NCI-H82 (cell line): ENCODE measurements around the gene LRRC75A.
"Not testable (repeated sequence)": the region's sequence is repeated elsewhere in the genome, so short reads cannot be mapped to it uniquely, and the experiment has no call there.

Experiments
- DNase-seq: peaks from one replicate; lab custom pipeline; 2025; lab: John Stamatoyannopoulos, UW

LRRC75A gene

DNA sequence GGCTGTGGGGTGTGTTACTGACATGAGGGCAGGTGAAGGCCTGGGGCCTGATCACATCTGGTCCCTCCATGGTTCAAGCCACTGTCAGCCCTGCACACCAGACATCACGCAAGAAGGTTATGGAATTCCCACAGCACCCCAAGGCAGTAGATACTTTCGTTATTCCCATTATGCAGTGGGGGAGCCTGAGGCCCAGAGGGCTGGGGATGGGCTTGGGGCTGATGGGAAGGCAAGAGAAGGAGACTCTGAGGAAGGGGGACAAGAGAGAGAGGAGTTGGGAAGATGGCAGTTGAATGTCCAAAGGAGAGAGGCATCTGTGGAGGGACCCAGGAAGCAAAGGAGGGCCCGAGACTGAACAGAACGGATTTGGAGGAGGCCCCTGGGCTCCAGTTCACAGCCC is 42.0 kb downstream of the LRRC75A start:
- DNase-seq, result no peak

DNA sequence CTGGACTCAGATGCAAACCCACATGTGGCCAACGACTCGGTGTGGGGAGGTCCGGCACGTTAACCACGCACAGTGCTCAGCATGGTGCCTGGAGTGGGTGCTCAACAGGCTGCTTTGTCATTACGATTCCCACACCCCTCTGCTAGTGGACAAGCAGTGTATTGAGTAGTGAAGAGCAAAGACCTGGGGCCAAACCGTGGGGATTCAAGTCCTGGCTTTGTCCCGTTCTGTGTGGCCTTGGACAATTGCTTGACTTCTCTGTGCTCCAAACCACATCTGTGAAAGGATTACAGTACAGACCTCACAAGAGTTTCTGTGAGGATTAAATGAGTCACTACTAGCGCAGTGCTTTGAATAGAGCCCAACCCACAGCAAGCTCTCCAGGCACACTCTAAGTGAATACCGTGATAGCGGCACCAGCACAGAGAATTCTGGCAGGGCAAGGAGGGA is 42.8 kb downstream of the LRRC75A start:
- DNase-seq, result peak; percentile 44

DNA sequence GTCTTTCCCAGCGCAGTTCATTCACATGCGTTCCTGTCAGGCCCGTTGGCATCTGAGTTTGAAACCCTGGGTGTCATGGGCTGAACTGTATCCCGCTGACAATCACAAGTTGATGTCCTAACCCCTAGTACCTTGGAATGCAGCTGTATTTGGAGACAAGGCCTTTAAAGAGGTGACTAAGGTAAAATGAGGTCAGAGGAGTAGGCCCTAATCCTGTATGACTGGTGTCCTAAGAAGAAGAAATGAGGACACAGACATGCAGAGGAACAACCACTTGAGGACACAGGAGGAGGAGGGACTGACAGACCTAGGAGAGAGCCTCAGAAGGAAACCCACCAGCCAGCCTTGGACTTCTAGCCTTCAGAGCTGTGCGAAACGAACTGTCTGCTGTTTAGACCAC is 43.5 kb downstream of the LRRC75A start:
- peak; percentile 47 for DNase-seq

DNA sequence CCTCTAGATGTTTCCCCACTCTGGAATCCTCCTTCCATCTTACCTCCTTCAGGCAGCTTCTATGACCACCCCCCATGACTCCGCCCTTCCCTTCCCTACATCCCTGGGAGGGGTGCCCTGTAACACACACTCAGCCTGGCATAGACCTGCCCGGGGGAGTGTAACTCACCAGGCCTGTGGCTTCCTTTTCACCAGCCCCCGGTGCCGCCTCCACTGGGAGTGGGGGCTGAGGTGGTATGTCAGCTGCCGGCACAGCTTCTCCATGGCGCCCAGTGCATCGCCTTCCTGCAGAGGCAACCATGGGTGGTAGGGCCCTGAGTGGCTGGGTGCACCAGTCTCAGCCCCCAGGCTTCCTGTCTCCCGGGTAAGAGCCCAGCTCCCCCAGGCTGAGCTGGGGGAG is 44.3 kb downstream of the LRRC75A start:
- DNase-seq, result peak; percentile 61

DNA sequence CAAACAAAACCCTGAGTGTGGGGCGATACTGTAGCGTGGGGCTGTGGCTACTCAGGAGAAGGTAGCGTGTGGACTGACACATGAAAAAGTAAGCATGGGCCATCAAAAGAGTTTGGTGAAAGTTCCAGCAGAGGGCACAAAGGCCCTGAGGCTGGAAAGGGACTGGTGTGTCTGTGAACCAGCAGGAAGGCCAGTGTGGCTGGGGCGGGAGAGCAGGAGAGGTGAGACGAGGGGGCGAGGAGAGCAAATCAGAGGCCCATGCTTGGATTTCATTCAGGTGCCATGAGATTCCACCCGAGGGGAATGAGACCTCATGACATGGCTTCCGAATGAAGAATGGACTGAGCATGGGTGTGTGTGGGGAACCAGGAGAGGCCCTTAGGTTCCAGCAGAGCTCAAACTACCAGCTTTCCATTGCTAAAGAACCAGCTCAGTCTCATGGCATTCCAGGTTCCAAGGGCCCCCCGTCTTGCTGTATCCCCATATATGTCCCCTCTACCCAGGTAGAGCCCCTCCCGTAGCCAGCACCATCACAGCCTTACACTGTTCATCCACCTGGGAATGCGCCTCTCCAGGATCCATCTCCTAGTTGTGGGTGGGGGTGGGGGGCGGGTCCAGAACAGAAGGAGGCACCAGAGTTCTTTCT is 45.5 kb downstream of the LRRC75A start:
- DNase-seq, result peak; percentile 69

DNA sequence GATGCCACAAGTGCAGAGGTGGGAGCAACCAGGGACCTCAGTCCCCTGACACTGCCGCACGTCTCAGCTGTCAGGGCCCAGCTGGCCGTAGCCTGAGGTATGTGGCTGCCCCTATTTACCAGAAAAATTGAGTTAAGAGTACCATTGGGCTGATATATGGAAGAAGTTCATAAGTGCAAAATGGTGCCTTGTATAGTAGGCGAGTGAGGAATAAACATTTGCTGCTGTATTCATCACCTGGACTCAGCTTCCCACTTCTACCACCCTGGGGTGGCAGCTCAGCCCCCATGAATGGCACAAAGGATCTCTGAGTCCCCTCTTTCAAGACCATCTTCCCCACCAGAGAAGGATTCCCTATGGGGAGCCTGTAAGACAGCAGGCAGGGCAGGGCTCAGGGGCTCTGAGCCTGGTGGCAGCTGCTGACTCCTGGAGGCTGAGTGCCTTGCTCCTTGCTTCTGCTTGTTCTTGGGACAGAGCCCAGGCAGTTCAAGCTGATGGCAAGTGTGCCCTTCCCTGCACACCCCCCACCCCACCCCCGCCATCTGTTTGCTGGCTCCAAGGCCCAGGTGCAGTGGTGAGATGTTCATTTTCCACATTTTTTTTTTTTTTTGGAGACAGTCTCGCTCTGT is 47.6 kb downstream of the LRRC75A start:
- peak; percentile 87 for DNase-seq

DNA sequence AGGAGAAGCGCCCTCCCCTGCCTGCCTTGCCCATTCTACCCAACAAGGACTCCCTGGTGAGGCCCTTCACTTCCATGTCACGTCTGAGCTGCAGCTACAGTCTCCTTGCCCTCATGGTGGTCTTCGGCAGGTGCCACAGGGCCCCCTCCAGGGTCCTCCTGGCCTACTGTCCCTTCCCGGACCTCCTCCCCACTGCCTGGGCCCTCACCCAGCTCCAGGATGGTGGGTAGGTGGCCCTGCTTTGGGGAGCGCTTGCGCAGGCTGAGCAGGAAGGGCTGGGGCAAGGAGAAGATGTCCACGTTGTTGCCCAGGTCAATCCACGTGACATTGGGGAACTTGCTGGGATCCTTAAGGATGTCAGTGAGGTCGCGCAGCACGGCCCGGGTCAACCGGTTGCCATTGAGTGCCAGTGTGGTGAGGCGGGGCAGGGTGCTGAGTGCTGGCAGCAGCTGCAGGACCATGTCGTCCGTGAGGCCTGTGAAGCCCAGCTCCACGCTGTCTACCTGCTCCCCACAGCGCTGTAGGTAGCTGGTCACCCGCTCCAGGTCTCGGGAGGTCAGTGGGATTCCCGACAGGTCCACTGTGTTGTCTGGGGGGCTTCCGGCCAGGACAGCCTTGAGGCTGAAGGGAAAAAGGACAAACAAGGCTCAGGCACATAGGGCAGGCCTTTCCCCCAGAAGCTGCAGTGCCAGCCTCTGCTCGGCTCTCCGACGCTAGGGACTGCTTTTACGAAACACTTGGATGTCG is 48.3 kb downstream of the LRRC75A start:
- DNase-seq, result peak; percentile 74

DNA sequence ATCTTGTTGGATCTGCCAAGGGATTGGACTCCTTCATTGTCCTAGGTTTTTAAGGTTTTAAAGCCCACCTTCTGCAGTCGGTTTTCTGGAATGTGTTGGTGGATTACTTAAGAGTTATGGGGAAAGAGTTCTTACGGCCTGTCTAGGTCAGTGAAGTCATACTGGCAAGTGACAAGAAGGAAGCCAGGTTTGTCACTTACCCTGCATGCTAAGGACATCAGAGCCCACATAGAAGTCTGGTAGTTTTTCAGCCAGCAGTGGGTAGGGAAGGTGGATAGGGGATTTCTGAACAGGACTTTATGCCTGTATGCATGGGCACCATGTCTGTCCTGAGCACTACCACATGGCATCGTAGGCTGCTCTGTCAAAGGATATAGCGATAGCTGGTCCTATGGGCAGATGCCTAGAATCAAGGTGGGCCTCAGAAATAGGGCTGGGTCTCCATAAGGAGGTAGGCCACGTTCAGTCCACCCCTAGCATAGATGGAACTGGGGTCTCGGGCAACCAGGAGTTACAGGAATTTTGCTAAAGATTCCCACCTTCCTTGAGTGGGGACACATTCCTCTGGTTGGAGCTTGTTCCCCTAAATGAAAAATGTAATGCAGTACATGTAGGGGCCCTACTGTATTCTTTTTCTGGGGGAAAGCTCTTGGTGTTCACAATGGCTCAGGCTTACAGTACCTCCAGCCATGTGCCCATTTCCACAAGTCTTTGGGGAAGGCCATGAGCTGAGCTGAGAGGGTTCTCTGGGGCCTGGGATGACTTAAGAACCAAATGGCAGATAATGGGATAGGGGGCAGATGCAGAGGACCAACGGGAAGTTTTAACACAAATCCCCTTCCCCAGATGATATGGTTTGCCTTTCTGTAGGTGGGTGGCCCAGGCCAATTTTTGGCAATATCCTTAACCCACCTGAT is 49.1 kb downstream of the LRRC75A start:
- peak; percentile 69 for DNase-seq

DNA sequence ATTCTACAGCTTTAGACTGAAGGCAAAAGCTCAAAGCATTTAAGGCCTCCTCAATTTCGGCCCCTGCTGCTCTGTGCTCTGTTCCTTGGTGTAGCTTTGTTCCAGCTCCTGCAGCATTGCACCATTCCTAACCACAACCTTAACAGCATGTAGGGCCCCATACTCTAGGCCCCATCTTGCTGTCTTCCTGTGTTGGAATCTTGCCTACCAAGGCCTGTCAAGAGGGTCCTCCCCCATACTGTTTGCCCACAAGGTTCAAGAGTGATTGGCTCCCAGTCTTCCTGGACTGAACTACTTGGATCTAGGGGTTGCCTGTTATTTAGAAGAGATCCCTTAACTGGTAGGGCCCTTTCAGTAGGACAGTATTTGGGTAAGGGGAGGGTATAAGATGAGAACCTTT is 49.9 kb downstream of the LRRC75A start:
- peak; percentile 59 for DNase-seq

DNA sequence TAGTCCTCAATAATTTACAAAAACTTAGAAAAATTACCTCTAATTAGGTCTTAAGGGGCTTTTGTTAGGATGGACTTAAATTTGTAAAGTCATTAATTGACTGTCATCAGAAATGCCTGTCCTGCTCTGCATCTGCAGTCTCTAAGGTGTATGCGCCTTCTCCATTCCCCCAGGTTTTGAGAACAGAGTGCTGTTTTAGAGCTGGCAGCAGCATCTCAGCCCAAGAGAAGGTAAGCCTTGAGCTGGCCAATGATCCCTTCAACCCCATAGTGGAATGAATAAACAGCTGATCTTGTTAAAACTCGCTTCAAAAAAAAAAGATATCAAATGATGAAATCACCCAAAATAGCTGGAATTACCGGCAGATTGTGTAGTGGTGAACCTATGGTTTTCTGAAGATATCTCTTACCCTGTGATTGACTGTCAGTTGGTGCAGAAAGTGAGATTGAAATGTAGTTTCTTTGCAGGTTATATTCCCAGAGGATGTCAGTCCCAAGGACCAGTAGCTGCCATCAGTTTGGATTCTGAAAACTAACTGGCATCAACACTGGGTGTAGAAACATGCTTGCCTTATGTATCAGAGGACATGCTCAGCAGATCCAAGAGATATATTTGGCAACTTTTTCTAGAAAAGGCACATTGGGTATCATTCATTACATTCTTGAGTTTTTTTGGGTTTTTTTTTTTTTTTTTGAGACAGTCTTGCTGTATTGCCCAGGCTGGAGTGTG is 50.9 kb downstream of the LRRC75A start:
- DNase-seq, result peak; percentile 41

DNA sequence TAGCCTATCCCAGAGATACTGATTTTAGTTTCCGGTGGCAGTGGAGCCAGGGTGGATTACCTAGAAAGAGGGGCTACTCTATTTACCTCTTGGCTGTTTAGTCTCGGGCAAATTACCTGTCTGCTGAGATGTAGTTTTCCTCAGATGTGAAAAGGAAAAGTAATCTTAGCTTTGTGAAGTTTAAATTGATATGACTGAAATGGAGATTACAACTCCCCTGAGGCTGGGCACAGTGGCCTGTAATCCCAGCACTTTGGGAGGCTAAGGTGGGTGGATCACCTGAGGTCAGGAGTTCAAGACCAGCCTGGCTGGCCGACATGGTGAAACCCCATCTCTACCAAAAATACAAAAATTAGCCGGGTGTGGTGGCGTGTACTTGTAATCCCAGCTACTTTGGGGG is 51.6 kb downstream of the LRRC75A start:
- not testable (repeated sequence) for DNase-seq

DNA sequence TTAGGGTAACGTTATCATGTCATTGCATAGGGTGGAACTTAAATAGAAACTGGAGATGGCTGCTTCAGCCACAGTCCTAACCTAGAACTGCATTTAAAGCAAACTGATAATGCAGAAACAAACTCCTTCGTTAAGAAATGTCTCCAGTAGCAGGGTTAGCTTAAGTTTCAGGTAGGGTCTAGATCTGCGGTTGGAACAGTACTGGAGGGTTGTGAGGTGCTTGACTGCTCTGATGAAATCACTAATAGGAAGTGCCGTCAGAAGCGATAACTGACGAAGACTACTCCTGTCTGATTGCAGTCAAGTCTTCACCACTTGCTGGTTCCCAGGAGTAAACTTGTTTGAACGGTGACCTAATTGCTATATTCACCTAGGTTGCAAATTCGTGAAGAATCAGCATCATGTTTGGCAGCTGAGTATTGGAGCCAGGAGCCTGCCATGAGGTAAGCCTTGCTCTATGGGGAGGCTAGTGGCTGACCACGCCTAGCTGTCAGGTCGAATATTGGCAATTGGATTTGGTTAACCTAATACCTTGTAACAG is 52.1 kb downstream of the LRRC75A start:
- DNase-seq, result peak; percentile 68

DNA sequence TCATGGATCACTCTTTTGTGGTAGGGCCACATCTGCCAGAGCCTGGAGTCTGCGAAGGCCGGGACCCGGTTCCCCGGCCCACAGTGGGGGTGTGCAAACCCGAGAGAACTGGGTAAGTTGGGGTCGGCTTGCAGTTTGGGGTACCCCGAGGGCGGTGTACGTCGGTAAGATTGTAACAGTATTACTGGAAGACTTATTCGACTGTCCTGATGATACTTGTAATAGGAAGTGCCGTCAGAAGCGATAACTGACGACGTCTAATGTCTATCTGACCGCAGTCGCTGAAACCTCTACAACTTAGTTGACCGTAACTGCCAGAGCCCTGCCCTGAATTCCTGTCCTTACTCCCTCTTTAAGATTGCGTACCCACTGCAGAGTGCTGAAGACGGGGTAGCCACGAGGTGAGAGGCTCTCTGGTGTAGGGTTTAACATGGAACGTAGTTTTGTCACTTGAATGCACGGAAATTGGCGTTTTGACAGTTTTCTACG is 52.6 kb downstream of the LRRC75A start:
- peak; percentile 55 for DNase-seq

DNA sequence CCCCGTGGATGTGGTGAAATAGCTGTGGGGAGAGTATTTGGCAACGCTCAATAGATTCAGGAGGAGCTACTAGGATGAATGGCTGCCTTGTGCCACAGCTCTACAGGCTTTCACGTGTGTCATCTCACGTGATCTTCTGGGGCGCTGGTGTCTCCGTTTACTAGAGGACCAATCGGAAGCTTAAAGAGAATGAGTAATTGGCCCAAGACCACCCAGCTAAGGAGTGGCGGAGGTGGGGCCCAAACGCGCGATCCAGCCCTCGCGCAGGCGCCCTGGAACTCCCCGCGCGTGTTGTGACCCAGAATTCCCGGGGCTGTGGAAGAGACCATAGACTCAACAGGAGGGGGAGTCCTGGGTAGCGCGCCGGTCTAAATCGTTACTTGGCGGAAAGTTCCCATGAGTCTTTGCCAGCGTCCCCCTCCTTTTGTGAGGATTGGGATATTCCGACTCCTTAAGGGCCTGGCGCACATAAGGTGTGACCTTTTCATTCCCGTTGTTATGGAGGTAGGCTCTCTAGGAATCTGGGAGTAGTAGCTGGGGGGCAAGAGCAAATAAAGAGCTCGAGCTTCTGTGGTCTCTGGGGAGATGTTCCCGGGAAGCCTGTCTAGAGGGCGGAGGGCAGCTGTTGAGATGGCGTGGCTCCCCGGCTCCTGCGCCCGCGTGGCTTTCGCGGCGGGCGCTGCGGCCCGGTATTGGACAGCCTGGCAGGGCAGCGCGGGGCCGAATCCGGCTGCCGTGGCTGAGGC is 53.3 kb downstream of the LRRC75A start:
- peak; percentile 100 for DNase-seq

DNA sequence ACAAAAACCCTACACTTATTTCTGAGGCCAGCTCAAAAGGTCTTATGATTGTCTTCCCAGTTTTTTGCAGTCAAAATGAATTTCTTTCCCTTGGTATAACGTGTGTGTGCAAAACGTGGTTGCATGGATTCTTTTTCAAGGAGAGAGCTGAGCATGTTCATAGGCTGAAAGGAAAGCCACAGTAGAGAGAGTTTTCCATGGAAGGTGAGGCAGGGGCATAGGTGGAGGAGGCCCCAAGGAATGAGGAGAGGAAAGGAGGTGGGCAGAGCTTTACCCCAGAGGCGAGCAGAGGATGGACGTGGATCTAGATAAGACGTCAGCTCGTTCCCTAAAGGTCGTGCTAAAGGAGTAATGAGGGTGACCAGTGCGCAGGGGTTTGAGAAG is 53.8 kb downstream of the LRRC75A start:
- DNase-seq, result no peak

DNA sequence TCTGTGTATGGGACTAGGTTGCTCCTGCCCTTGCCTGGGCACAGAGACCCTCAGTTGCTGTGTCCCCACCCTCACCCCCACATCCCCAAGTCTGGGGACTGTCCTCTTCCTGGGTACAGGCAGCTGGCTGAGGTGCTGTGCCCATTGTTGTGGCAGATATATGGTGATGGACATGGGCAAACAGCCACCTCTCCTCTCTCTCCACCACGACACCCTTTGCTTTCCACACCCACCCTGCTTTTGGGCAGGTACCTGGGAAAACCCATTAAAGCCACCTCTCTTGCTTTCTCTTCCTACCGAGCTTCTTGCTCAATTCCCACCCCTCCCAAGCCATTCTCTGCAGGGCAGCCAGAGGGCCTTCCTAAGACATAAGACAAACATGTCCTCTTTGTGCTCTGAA is 54.9 kb downstream of the LRRC75A start:
- DNase-seq, result no peak

DNA sequence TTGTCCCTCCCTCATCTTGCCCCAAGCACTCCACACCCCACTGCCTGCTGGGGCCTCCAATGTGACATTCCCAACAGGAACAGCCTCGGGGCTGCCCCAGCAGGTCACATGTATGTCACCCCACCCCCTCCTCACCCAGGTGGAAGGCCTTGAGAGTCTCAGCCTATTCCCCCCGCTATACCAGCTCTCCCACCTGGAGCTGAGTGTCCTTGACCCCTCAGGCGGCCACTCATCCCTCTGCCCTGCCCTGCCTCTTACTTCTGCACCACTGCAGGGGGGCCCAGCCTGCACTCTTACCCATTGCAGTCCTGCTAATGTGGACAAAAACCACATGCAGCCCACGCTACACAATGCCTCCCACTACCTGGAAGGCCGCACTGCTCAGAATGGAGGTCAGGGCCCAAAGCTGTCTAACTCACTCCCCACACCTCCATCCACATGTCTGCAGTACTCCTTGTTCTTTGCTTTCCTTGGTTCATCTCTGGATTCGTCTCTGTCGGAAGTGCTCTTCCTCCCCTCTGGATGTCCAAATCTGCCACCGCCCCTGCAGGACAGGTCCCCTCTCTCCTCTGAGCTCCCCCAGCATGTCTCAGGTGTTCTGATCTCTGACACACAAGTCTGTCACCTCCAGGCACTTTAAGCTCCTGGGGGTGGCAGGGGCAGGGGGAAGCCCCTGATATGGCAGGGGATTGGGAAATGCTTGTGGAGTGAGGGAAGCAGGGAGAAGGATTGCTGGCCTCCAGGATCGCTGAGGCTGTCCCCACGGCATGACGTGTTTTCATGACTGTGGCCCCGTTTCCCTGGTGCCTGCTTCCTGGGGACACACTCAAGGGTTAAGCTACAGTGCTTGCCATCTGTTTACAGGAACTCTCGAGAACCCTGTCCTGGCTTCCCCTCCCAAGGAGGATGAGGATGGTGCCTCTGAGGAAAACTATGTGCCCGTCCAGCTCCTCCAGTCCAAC is 55.8 kb downstream of the LRRC75A start:
- no peak for DNase-seq

DNA sequence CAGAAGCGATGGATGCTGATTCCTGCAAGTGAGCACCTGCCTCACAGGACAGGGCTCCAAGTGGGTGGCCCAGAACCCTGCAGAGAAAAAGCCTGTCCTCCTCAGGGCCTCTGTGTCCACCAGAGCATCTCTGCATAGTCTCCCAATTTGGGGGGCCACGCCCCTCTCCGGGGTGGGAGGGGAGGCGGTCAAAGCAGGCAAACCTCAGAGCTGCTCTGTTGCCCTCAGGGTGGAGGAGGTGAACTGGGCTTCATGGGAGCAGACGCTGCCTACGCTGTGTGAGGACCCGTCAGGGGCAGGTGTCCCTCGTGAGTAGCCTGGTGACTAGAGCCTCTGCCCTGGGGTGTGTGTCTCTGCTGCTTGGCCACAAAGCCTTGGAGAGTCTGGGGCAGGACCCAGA is 57.3 kb downstream of the LRRC75A start:
- no peak for DNase-seq

DNA sequence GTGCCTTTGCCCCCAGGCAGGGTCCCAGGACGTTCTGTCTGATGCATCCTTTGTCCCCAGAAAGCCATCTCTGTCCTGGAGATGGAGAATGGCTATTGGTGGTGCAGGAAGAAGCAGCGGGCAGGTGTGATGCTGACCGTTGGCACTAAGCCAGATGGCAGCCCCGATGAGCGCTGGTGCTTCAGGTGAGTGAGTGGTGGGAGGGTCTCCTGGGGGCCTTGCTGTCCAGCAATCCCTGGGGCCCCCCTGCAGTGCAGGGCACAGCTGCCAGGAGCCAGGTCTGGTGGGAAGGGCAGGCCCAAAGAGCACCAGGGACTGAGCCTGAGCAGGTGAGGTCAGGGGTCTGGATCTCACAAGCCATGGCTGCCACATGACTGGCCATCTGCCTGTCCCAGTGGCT is 58.5 kb downstream of the LRRC75A start:
- no peak for DNase-seq
